ENCODE data around the gene MYRIP. TPM values are rescaled to one million over a fixed set of nuclear protein-coding genes. Genes with fewer than 3 reads are reported as not detected.
"Not testable (repeated sequence)": the region's sequence is repeated elsewhere in the genome, so short reads cannot be mapped to it uniquely, and the experiment has no call there.

Gene MYRIP
- total RNA-seq, 1 experiment from 2014 or later = 0.11 TPM

DNA sequence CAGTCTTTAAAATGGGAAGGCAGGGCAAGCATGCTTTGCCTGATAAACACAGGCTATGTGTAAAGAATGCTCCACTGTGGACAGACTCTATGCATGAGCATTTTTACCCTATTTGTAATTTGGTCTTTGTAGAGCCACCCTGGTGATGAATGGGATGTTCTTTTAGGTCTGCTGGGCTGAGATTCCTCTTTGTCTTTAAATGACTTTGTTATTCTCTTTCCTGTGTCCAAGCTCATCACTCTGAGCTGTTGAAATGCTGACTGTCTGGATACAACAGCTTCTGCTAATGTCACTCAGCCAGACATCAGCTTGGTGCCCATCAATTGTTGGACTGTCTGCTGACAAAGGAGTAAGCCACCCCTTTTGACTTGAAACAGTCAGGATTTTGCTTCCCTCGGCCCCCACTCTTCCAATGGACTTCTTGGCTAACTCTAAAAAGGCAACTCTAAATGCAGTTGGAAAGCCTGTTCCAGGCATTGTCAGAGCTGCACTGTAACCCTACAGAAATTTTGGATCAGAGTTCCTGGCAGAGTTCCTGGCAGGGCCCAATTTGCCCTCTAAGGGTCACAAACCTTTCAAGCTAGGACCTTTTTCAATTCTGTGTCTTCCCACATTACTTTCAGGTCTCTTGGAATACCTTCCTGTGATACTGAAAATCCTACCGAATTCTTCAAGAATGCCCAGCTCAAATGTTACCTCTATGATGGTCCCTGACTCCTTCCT, 459.6 kb downstream of the MYRIP start:
- no peak for DNase-seq (ENCODE audit: low read depth)

GRCh38 chr3:40278791-40279190, 469.4 kb downstream of the MYRIP start:
- no peak for DNase-seq (ENCODE audit: low read depth)

DNA sequence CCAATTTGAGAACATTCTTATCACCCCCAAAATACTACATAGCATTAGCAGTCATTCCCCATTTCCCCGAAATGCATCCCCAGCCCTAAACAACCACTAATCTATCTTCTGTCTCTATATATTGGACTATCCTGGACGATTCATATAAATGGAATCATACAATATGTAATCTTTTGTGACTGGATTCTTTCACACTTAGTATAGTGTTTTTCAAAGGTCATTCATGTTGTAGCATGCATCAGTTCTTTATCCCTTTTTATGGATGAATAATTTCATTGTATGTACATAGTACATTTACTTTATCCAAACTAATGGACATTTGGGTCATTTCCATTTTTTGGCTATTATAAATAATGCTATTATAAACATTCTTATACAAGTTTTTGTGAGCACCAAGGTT, 472.6 kb downstream of the MYRIP start:
- no peak for DNase-seq (ENCODE audit: low read depth)

GRCh38 chr3:40283057-40283456, 473.6 kb downstream of the MYRIP start:
- DNase-seq (ENCODE audit: low read depth) = not testable (repeated sequence)

DNA sequence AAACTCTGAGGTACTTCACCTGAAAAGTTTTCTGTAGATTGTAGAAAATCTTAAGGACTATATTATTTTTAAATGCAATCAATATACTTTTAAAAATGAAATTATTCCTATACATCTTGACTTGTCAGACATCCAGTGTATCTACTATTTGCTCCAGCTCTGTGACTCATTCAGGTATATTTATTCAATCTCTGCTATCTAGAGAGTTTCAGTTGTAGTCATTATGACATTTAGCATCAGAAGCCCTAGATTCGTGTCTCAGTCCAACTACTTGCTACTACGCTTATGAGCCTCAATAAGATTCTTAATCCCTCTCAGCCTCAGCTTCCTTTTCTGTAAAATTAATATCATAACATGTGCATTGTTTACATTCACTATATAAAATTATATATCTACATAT, 477.8 kb downstream of the MYRIP start:
- no peak for DNase-seq (ENCODE audit: low read depth)

GRCh38 chr3:40290396-40290795, 481.0 kb downstream of the MYRIP start:
- no peak for DNase-seq (ENCODE audit: low read depth)

DNA sequence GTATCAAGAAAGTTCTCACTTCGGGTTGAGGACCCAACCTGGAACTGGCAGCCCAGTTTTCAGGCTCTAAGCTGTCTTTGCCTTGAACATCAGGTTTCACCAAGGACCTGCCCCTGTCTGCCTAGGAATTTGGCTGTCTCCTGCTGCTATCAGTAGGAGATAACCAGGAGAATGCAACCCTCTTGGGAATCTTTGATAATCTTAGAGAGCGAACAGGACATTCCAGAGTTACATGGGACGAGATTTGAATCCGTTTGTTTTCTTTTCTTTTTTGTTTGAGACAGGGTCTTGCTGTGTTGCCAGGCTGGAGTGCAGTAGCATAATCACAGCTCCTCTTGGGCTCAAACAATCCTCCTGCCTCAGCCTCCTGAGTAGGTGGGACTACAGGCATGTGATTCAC, 482.1 kb downstream of the MYRIP start:
- no peak for DNase-seq (ENCODE audit: low read depth)

- DNase-seq (ENCODE audit: low read depth) = no peak
Observed at GRCh38 chr3:40292637-40293349, 483.4 kb downstream of the MYRIP start.

GRCh38 chr3:40294434-40294833, 485.0 kb downstream of the MYRIP start:
- DNase-seq (ENCODE audit: low read depth) = no peak

- DNase-seq (ENCODE audit: low read depth) = no peak
Observed at GRCh38 chr3:40298075-40298474, 488.7 kb downstream of the MYRIP start.

GRCh38 chr3:40299130-40299720, 489.8 kb downstream of the MYRIP start:
- no peak for DNase-seq (ENCODE audit: low read depth)

DNA sequence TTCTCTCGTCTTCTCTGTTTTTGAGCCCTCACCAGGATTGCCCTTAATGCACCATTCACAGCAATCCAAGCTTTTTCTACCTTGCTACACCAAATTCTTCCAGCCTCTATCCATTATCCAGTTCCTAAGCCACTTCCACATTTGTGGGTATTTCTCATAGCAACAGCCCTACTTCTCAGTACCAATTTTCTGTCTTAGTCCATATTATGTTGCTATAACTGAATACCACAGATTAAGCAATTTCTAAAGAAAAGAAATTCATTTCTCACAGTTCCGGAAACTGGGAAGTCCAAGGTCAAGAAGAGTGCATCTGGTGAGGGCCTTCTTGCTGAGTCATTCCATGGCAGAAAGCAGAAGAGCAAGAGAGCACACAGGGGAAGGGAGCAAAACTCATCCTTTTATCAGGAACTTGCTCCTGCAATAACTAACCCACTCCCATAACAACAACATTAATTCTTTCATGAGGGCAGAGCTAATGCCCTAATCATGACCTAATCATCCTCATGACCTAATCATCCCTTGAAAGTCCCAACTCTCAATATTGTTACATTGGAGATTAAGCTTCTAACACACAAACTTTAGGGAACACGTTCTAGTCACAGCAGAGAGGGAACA, 490.4 kb downstream of the MYRIP start:
- DNase-seq (ENCODE audit: low read depth) = peak; percentile 83

GRCh38 chr3:40302784-40303183, 493.4 kb downstream of the MYRIP start:
- no peak for DNase-seq (ENCODE audit: low read depth)

DNA sequence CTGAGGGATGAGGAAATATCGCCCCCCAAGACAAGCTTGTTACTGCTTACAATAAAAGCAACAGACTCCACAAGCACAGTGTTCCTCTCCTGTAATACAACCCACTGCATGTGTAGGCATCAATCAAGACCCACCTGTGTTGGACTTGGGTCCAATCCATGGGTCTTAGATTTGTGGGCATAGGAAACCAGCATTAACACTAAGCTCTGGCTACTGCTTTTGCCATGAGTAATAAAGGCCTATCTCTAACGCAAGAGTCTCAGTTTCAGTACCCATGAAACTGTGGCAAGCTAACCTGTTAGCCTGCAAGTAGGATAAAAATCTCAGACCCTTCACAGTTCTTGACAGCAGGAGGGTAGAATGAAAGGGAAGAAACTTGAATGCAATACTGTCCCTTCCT, 494.9 kb downstream of the MYRIP start:
- DNase-seq (ENCODE audit: low read depth) = no peak

- peak; percentile 13 for DNase-seq (ENCODE audit: low read depth)
Observed at GRCh38 chr3:40306336-40306735, 496.9 kb downstream of the MYRIP start.

GRCh38 chr3:40307176-40307575, 497.8 kb downstream of the MYRIP start:
- DNase-seq (ENCODE audit: low read depth) = no peak

DNA sequence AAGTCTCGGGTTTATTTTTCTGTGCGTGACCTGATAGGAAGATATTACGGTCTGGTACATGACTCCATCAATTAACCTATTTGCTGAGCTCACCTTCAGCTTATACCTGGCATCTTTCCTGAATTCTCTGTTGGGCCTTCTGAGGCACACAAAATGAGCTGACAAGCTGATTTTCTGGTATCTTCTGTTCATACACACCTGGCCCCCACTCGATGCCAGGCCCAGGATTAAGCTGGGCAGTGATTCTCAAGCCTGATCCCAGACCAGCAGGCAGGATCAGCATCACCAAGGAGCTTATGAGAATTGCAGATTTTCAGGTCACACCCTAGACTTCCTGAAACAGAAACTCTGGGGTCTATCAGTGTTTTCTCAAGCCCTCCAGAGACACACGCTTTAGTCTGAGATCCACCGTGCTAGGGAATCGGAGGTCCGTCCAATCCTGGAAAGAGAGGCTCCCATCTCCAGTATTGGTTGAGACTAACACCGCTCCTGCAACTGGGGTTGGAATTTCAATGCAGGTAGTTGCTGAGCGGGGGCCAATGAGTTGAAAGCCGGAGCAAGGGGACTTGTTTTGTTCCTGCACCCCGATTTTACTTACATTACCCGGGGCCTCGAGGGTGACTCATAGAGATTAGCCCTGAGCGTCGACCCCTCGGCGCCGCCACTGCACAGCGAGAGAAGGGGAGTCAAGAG, 499.5 kb downstream of the MYRIP start:
- no peak for DNase-seq (ENCODE audit: low read depth)

DNA sequence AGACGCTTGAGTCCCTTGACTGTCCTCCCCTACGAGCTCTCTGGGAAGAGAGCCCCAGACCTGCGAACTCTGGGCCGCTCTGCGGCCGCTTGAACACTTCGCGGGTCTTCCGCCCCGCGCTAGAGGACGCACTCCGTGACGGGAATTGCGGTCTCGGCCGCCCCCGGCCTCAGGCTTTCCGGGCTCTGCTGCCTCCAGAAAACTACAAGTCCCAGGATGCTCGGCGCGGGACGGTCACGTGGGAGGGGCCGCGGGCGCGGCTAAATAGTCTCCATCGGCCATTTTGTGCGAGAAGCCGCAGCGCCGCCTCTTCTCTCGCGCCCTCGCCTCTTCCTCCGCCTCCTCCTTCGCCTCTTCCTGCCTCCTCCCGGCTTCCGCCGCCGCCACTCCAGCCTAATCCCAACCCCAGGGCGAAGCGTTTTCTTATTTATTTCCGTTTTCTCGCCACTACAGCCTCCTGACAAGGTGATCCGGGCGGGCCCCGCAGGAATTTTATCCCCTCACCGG, 500.1 kb downstream of the MYRIP start, which contains the start of gene EIF1B:
Gene EIF1B (plus strand): TSS at position 290 of the 507 bp plus-strand sequence. CDS start 235 bp downstream, outside the sequence.
- DNase-seq (ENCODE audit: low read depth) = peak; percentile 95

Measured in LHCN-M2 (cell line).